HG03575 (cell line): ENCODE results near the gene ZPBP2.
"Not testable (repeated sequence)": the region's sequence is repeated elsewhere in the genome, so short reads cannot be mapped to it uniquely, and the experiment has no call there.

ENCODE experiments used
- ATAC-seq: cut with Tn5 transposase; IDR thresholded peaks from one replicate; pipeline ENCODE4 v1.9.1; 2021; ENCODE audit not compliant: unreplicated experiment, insufficient number of reproducible peaks, low FRiP score; ENCODE audit errors: extremely low read depth

ZPBP2 gene

GRCh38 chr17:39867880-39868553, at the start of gene ZPBP2:
Gene ZPBP2, plus strand, starts transcription at chr17:39868202. Its CDS starts 153 bp downstream, at chr17:39868355.
- ATAC-seq, result no peak

- ATAC-seq, result no peak
Observed at GRCh38 chr17:39818358-39819000, 49.5 kb upstream of the ZPBP2 start.

DNA sequence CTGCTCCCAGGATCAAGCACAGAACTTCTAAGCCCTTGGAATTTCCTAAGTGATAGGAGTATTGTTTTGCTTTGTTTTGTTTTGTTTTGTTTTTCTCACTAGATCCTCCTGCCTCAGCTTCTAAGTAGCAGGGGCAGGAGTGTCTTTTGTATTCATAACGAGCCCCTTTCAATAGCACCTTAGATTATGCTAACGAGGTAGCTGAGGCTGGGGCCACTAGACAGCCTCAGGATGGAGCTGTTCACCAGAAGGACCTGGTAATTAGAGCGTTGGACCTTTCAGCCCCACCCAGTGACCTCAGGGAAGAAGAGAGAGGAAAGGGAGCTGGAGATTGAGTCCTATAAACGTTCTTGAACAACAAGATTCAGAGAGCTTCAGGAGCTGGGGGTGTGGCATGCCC, 47.5 kb upstream of the ZPBP2 start:
- no peak for ATAC-seq

- ATAC-seq, result no peak
Observed at GRCh38 chr17:39820987-39821386, 47.0 kb upstream of the ZPBP2 start.

GRCh38 chr17:39822051-39822451, 46.0 kb upstream of the ZPBP2 start:
- ATAC-seq, result no peak

DNA sequence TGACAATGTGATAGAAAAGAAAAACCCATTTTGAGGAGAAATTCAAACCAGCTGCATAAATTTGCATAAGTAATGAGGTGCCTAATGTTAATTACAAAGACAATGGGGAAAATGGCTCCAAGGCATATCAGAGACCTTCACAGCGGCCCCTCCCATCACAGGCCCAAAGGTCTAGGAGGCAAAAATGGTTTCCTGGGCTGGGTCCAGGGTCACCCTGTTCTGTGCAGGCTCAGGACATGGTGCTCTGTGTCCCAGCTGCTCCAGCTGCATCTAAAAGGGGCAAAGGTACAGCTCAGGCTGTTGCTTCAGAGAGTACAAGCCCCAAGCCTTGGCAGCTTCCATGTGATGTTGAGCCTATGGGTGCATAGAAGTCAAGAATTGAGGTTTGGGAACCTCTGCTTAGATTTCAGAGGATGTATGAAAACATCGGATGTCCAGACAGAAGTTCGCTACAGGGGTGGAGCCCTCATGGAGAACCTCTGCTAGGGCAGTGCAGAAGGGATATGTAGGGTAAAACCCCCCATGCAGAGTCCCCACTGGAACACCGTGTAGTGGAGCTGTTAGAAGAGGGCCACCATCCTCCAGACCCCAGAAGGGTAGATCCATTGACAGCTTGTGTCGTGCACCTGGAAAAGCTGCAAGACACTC, 44.5 kb upstream of the ZPBP2 start:
- ATAC-seq, result no peak

DNA sequence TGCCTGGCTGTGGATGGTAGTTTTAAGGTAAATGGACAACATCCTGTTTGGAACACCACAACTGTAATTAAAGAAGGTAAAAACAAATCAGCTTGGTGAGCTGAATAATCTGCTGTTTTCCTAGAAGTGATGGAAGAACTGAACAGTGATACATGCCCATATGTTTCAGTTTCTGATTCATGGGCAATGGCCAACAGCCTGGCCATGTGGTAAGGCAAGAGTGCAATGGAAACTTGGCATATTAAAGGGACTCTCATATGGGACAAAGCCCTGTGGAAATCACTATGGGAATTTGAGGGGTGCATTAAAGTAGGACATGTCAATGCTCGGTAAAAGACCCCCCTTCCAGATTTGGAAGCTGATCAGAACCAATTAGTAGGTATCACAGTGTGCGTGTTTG, 41.7 kb upstream of the ZPBP2 start:
- no peak for ATAC-seq

- no peak for ATAC-seq
Observed at GRCh38 chr17:39828443-39828842, 39.6 kb upstream of the ZPBP2 start.

DNA sequence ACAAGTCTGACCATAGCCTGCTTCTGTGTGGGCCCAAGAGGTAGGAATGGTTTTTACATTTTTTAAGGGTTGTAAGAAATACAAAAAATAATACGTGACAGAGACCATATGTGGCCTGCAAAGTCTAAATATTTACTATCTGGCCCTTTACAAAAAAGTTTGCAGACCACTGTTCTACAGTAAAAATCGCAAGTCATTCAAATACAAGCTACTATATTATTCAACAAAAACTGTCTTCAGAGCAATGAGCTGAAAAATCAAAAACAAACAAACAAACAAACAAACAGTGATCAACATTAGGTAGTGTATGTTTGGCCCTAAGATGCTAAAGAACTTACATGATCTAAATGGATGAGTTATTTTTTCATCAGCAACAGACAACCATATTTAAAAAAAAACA, 36.4 kb upstream of the ZPBP2 start:
- ATAC-seq, result no peak

- no peak for ATAC-seq
Observed at GRCh38 chr17:39834017-39834416, 34.0 kb upstream of the ZPBP2 start.

DNA sequence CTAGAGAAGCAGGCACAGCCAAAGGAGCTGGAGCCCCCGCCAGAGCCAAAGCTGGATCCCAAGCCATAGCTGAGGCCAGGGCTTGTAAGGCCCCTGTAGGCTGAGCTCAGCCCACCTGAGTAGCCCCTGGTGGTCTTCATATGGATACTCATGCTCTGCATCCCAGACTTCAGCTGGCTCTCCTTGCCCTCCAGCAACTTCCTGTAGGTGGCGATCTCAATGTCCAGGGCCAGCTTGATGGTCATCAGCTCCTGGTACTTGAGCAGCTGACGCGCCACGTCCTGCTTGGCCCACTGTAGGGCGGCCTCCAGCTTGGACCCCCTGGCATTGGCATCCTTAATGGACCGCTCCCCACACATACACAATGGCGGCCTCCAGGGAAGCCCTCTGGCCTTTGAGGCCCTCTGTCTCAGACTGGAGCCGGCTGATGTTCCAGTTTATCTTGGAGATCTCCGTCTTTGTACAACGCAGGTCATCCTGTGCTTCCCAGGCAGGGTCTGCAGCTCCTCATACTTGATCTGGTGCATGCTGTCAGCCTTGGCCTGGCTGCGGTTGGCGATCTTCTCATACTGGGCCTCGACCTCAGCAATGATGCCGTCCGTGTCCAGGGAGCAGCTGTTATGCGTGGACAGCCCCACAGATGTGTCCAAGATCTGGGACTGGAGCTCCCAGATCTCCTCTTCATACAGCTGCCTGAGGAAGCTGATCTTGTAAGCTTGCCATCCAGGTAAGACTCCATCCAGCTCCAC, 32.8 kb upstream of the ZPBP2 start:
- ATAC-seq, result no peak

DNA sequence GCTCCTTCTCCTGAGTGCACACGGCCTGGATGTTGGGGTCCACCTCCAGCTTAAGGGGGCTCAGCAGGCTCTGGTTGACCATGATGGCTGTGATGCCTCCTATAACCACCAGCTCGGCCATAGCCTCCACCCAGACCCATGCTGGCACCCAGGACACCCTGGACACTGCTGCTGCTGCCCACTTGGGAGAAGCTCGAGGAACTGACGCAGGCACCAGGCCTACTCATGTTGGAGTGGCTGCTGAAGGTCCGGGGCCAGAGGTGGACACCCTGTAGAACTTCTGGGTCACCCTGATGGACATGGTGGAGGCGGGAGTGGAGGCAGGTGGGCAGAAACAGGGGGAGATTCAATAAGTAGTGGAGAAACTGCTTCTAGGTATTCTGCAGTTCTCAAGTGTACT, 31.9 kb upstream of the ZPBP2 start:
- no peak for ATAC-seq

GRCh38 chr17:39838057-39838456, 29.9 kb upstream of the ZPBP2 start:
- no peak for ATAC-seq

DNA sequence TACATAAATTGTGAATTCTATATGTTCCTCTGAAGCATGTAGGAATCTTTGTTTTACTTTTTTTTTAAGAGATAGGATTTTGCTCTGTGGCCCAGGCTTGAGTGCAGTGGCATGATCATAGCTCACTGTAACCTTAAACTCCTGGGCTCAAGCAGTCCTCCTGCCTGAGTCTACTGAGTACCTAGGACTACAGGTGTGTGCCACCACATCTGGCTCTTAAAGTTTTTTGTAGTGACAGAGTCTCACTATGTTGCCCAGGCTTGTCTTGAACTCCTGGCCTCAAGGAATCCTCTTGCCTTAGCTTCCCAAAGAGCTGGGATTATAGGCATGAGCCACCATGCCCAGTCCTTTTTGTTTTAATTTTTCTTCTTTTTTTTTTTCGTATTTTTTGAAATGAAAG, 29.2 kb upstream of the ZPBP2 start:
- no peak for ATAC-seq

DNA sequence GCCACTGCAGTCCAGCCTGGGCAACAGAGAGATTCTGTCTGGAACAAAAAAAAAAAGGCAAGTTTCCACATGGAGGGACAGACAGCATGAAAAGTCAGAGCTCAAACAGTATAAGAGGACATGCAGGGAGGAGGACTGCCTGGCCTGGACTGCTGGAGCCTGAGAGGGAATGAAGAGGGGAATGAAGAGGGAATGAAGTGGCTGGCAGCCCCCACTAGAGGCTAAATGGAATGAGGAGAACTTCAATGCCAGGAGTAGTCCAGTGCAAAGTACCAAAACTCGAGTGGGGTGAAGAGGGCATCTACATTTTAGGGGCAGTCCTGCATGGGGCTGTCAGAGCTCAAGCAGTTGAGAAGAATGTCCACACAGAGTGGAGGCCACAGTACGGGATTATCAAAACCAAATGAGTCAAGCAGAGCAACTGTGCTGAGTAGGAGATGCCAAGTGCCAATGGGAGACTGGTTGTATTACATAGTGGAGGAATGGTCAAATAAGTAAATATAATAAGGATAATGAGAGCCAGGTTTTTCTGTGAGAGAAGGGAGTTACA, 26.8 kb upstream of the ZPBP2 start:
- no peak for ATAC-seq

DNA sequence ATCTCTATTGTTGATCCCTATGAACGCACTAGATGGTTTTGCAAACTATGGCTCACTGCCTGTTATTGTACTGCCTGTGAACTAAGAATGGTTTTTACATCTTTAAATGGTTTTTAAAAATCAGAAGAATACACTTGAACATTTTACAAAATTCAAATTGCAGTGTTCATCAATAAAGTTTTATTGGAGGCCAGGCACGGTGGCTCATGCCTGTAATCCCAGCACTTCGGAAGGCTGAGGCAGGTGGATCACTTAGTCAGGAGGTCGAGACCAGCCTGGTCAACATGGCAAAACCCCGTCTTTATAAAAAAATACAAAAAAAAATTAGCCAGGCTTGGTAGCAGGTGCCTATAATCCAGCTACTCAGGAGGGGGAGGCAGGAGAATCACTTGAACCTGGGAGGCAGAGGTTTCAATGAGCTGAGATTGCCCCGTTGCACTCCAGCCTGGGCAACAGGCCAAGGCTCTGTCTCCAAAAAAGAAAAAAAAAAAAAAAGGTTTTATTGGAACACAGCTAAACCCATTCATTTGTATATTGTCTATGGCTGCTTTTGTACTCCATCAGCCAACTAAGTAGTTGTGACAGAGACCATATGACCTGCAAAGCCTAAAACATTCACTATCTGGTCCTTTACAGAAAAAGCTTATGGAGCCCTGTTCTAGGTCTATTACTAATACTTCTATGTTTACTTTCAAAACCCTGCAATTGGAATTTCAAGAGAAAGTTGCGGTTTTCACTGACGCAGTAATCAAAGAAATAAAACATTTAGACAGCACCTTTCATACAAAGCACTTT, 22.8 kb upstream of the ZPBP2 start:
- ATAC-seq, result no peak

- ATAC-seq, result no peak
Observed at GRCh38 chr17:39846205-39846604, 21.8 kb upstream of the ZPBP2 start.

GRCh38 chr17:39848600-39848999, 19.4 kb upstream of the ZPBP2 start:
- ATAC-seq, result no peak

DNA sequence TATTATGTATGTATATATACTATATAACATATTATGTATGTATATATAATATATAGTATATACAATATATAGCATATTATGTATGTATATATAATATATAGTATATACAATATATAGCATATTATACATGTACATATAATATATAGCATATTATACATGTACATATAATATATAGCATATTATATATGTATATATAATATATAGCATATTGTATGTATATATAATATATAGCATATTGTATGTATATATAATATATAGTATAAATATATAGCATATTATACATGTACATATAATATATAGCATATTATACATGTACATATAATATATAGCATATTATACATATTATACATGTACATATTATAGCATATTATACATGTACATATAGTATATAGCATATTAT, 17.8 kb upstream of the ZPBP2 start:
- not testable (repeated sequence) for ATAC-seq
